Endothelial cell of umbilical vein (primary cell): ENCODE results near the gene UBE2E3.

Source experiments
- CTCF ChIP-seq, 2 donors: IDR thresholded peaks; 1 replicate in 1 of 2; 2 replicates in 1 of 2; pipeline ENCODE4 v1.5.1; 2011; ENCODE audit warnings: low read length in 2 of 2, mild to moderate bottlenecking in 2 of 2, moderate library complexity in 2 of 2, control low read depth in 1 of 2, inconsistent platforms in 1 of 2, low read depth in 1 of 2; ENCODE audit not compliant: insufficient read depth in 1 of 2; ENCODE audit errors: extremely low read depth in 1 of 2
- EZH2 ChIP-seq: IDR thresholded peaks from 2 replicates; pipeline ENCODE4 v1.6.1; 2012; ENCODE audit warnings: borderline replicate concordance, low read depth, mild to moderate bottlenecking, moderate library complexity, low read length, inconsistent platforms; ENCODE audit not compliant: severe bottlenecking
- POLR2A ChIP-seq: IDR thresholded peaks from 2 replicates; pipeline ENCODE4 v1.6.1; 2012; ENCODE audit warnings: low read depth, mild to moderate bottlenecking, control low read depth, low read length
- POLR2AphosphoS5 ChIP-seq: IDR thresholded peaks from 2 replicates; pipeline ENCODE4 v1.6.1; 2012; ENCODE audit warnings: low read depth, mild to moderate bottlenecking, control low read depth, low read length, moderate library complexity; ENCODE audit not compliant: insufficient read depth
- TF ChIP-seq, protein P1 (sequence below): IDR thresholded peaks from 2 replicates; pipeline ENCODE4 v1.6.1; 2011; ENCODE audit not compliant: insufficient read depth, insufficient read length

DNA sequence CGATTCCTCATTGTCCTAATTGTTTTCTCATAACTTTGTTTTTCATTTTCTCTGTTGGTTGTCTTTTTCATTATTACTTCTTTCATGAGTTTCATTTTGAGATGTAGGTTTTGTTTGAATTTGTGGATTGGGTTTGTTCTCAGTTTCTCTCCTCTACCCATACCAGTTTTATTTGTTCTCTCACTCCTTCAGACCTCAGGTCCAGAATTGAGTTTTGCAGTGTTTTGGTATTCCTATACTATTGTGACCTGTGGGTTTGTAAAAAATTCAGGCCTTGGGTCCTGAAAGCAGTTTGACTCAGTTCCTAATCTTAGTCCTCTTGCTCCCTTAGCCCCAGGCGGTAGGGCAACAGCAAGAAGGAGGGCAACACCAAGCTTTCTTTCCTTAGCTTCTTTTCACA is 28.3 kb upstream of the UBE2E3 start:
- TF ChIP-seq CTCF (IDR thresholded peaks at IDR 0.05; ENCODE audit: extremely low read depth in 1 of 2, insufficient read depth in 1 of 2, low read depth in 1 of 2, low read length in 2 of 2) (no peak), EZH2 (no peak), POLR2A (no peak), POLR2AphosphoS5 (no peak)
- TF ChIP-seq, protein P1, sequence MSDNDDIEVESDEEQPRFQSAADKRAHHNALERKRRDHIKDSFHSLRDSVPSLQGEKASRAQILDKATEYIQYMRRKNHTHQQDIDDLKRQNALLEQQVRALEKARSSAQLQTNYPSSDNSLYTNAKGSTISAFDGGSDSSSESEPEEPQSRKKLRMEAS, result no peak
